ENCODE measurements around the gene U2AF1. TPM values are rescaled to one million over a fixed set of nuclear protein-coding genes. Genes with fewer than 3 reads are reported as not detected.
A peak's percentile ranks its signal among the peaks of the same experiment; 100 is the strongest.
"Not testable (repeated sequence)": the region's sequence is repeated elsewhere in the genome, so short reads cannot be mapped to it uniquely, and the experiment has no call there.

The U2AF1 gene
- total RNA-seq, result 10 to 100 TPM; 13.7 to 37.4 (median 21.6) TPM
- polyA plus RNA-seq, result 10 to 100 TPM; 26.6 to 45.4 (median 39.9) TPM
- long read RNA-seq, donor 1, transcript U2AF1-201 (8 exons, 962 nt), result major isoform, 23 of 38 reads
- long read RNA-seq, donor 1, transcript U2AF1-202 (8 exons, 940 nt), result minor isoform, 15 of 38 reads
- long read RNA-seq, donor 1, partial matches to known transcripts, result 0 of 38 reads
- long read RNA-seq, donor 1, other reads (novel, unspliced or antisense), result 0 of 38 reads
- long read RNA-seq, donor 2, transcript U2AF1-201 (8 exons, 962 nt), result major isoform, 13 of 15 reads
- long read RNA-seq, donor 2, partial matches to known transcripts, result 0 of 15 reads
- long read RNA-seq, donor 2, other reads (novel, unspliced or antisense), result 0 of 15 reads
- long read RNA-seq, donor 3, transcript U2AF1-202 (8 exons, 940 nt), result major isoform, 8 of 16 reads
- long read RNA-seq, donor 3, transcript U2AF1-201 (8 exons, 962 nt), result minor isoform, 7 of 16 reads
- long read RNA-seq, donor 3, partial matches to known transcripts, result 0 of 16 reads
- long read RNA-seq, donor 3, other reads (novel, unspliced or antisense), result 0 of 16 reads
- long read RNA-seq, donor 4, transcript U2AF1-201 (8 exons, 962 nt), result major isoform, 13 of 17 reads
- long read RNA-seq, donor 4, partial matches to known transcripts, result 0 of 17 reads
- long read RNA-seq, donor 4, other reads (novel, unspliced or antisense), result 0 of 17 reads
- long read RNA-seq, donor 5, transcript U2AF1-201 (8 exons, 962 nt), result major isoform, 34 of 58 reads
- long read RNA-seq, donor 5, transcript U2AF1-202 (8 exons, 940 nt), result minor isoform, 18 of 58 reads
- long read RNA-seq, donor 5, partial matches to known transcripts, result 2 of 58 reads
- long read RNA-seq, donor 5, other reads (novel, unspliced or antisense), result 2 of 58 reads
- long read RNA-seq, donor 6, transcript U2AF1-201 (8 exons, 962 nt), result major isoform, 26 of 38 reads
- long read RNA-seq, donor 6, transcript U2AF1-202 (8 exons, 940 nt), result minor isoform, 11 of 38 reads
- long read RNA-seq, donor 6, partial matches to known transcripts, result 0 of 38 reads
- long read RNA-seq, donor 6, other reads (novel, unspliced or antisense), result 1 of 38 reads
- long read RNA-seq, donor 7, transcript U2AF1-201 (8 exons, 962 nt), result major isoform, 17 of 23 reads
- long read RNA-seq, donor 7, partial matches to known transcripts, result 0 of 23 reads
- long read RNA-seq, donor 7, other reads (novel, unspliced or antisense), result 0 of 23 reads
- long read RNA-seq, donor 8, transcript U2AF1-202 (8 exons, 940 nt), result minor isoform, 12 of 49 reads
- long read RNA-seq, donor 8, transcript U2AF1-201 (8 exons, 962 nt), result major isoform, 36 of 49 reads
- long read RNA-seq, donor 8, partial matches to known transcripts, result 0 of 49 reads
- long read RNA-seq, donor 8, other reads (novel, unspliced or antisense), result 0 of 49 reads
- long read RNA-seq, donor 9, transcript U2AF1-201 (8 exons, 962 nt), result major isoform, 14 of 18 reads
- long read RNA-seq, donor 9, partial matches to known transcripts, result 0 of 18 reads
- long read RNA-seq, donor 9, other reads (novel, unspliced or antisense), result 0 of 18 reads
- long read RNA-seq, donor 10, transcript U2AF1-201 (8 exons, 962 nt), result major isoform, 5 of 11 reads
- long read RNA-seq, donor 10, partial matches to known transcripts, result 0 of 11 reads
- long read RNA-seq, donor 10, other reads (novel, unspliced or antisense), result 0 of 11 reads

GRCh38 chr21:43106965-43107793 lies at the start of gene U2AF1:
TSS of gene U2AF1 (minus strand) at chr21:43107570. CDS start at chr21:43107494, 76 bp downstream.
- intact Hi-C loops (cut with DNase I); H3K9me3 ChIP-seq (replicated peaks in 1 of 3); H3K36me3 ChIP-seq (replicated peaks in 1 of 2); H3K4me1 ChIP-seq (replicated peaks in 1 of 2); H3K27me3 ChIP-seq: not testable (repeated sequence)
- TF ChIP-seq POLR2A (IDR thresholded peaks at IDR 0.05), result peak in 1 of 2 donors; percentile 8
- DNase-seq, result peak in 6 of 7 donors; percentile 55 to 86 (median 76)
- peak within 1 kb of the TSS in 2 of 4 donors; percentile 45 to 65 for H3K4me3 ChIP-seq
- peak within 1 kb of the TSS in 4 of 5 donors; percentile 40 to 90 (median 78) for H3K27ac ChIP-seq
- WGBS, 4 donors, result 0% methylated on average over 38 of the region's 107 CpGs; no CpG with 5 or more reads in 3 of the 4 donors

GRCh38 chr21:43153601-43154000 lies 46.2 kb upstream of the U2AF1 start:
- H3K27me3 ChIP-seq; H3K27ac ChIP-seq; H3K4me3 ChIP-seq; intact Hi-C loops (cut with DNase I); H3K36me3 ChIP-seq (replicated peaks in 1 of 2); H3K4me1 ChIP-seq (replicated peaks in 1 of 2); H3K9me3 ChIP-seq (replicated peaks in 1 of 3); DNase-seq: not testable (repeated sequence)
- WGBS, 4 donors, result no CpG with 5 or more reads among the region's 33 CpGs

GRCh38 chr21:43149344-43149743 lies 42.0 kb upstream of the U2AF1 start:
- no CpG with 5 or more reads among the region's 11 CpGs for WGBS, 4 donors
- H3K27me3 ChIP-seq; intact Hi-C loops (cut with DNase I); H3K9me3 ChIP-seq (replicated peaks in 1 of 3); H3K27ac ChIP-seq; H3K36me3 ChIP-seq (replicated peaks in 1 of 2); H3K4me3 ChIP-seq; H3K4me1 ChIP-seq (replicated peaks in 1 of 2); DNase-seq: not testable (repeated sequence)

- H3K36me3 ChIP-seq (replicated peaks in 1 of 2); H3K27me3 ChIP-seq; DNase-seq; H3K4me1 ChIP-seq (replicated peaks in 1 of 2); H3K9me3 ChIP-seq (replicated peaks in 1 of 3); H3K4me3 ChIP-seq; intact Hi-C loops (cut with DNase I); H3K27ac ChIP-seq: not testable (repeated sequence)
- no CpG with 5 or more reads among the region's 7 CpGs for WGBS, 4 donors
Measured at GRCh38 chr21:43147999-43148398, 40.6 kb upstream of the U2AF1 start.

- no CpG with 5 or more reads among the region's 12 CpGs for WGBS, 4 donors
- H3K36me3 ChIP-seq (replicated peaks in 1 of 2); intact Hi-C loops (cut with DNase I); H3K27me3 ChIP-seq; DNase-seq; H3K4me3 ChIP-seq; H3K9me3 ChIP-seq (replicated peaks in 1 of 3); H3K27ac ChIP-seq; H3K4me1 ChIP-seq (replicated peaks in 1 of 2): not testable (repeated sequence)
Measured at GRCh38 chr21:43146637-43147036, 39.3 kb upstream of the U2AF1 start.

GRCh38 chr21:43141407-43141806 lies 34.0 kb upstream of the U2AF1 start:
- H3K9me3 ChIP-seq (replicated peaks in 1 of 3); H3K4me3 ChIP-seq; H3K27ac ChIP-seq; DNase-seq; H3K36me3 ChIP-seq (replicated peaks in 1 of 2); H3K4me1 ChIP-seq (replicated peaks in 1 of 2); H3K27me3 ChIP-seq; intact Hi-C loops (cut with DNase I): not testable (repeated sequence)
- WGBS, 4 donors, result 78% methylated on average over 1 of the region's 17 CpGs; no CpG with 5 or more reads in 3 of the 4 donors

- 0% methylated on average over 2 of the region's 8 CpGs; no CpG with 5 or more reads in 2 of the 4 donors for WGBS, 4 donors
Measured at GRCh38 chr21:43138944-43139343, 31.6 kb upstream of the U2AF1 start.

GRCh38 chr21:43134520-43134919 lies 27.1 kb upstream of the U2AF1 start:
- intact Hi-C loops (cut with DNase I); H3K27me3 ChIP-seq; H3K4me3 ChIP-seq; DNase-seq; H3K4me1 ChIP-seq (replicated peaks in 1 of 2); H3K9me3 ChIP-seq (replicated peaks in 1 of 3); H3K27ac ChIP-seq; H3K36me3 ChIP-seq (replicated peaks in 1 of 2): not testable (repeated sequence)
- WGBS, 4 donors, result no CpG with 5 or more reads among the region's 10 CpGs

More at GRCh38 chr21:43138944-43139343, 31.6 kb upstream of the U2AF1 start:
- H3K4me1 ChIP-seq (replicated peaks in 1 of 2); H3K27ac ChIP-seq; H3K36me3 ChIP-seq (replicated peaks in 1 of 2); intact Hi-C loops (cut with DNase I); H3K27me3 ChIP-seq; H3K9me3 ChIP-seq (replicated peaks in 1 of 3); H3K4me3 ChIP-seq: not testable (repeated sequence)
- DNase-seq, result peak in 3 of 7 donors; percentile 11 to 50 (median 27)

GRCh38 chr21:43130094-43130493 lies 22.7 kb upstream of the U2AF1 start:
- H3K9me3 ChIP-seq (replicated peaks in 1 of 3); DNase-seq; H3K36me3 ChIP-seq (replicated peaks in 1 of 2); H3K4me3 ChIP-seq; H3K27ac ChIP-seq; intact Hi-C loops (cut with DNase I); H3K4me1 ChIP-seq (replicated peaks in 1 of 2); H3K27me3 ChIP-seq: not testable (repeated sequence)
- no CpG with 5 or more reads among the region's 7 CpGs for WGBS, 4 donors

All from adrenal gland (tissue), 19 donors.